Karpas-422 (cell line): Measurements from ENCODE around the gene MYO19. TPM values are rescaled to one million over a fixed set of nuclear protein-coding genes. Genes with fewer than 3 reads are reported as not detected.

Experiments
- DNase-seq: peaks from one replicate; pipeline ENCODE4 v3.0.0-alpha.2; 2015
- H2AFZ ChIP-seq: fragments of 200-600 bp; sonication (generic); 2 replicates; pipeline ENCODE4 v1.6.1; 2014; ENCODE audit warnings: antibody characterized with exemption, low read length, mixed read lengths
- H3K27ac ChIP-seq: fragments of 200-600 bp; sonication (generic); 2 replicates; pipeline ENCODE4 v1.5.1; 2014; ENCODE audit warnings: mild to moderate bottlenecking, low read length, moderate library complexity
- H3K27me3 ChIP-seq: fragments of 200-600 bp; sonication (generic); 2 replicates; pipeline ENCODE4 v1.6.1; 2014; ENCODE audit warnings: low read length, mixed read lengths
- H3K36me3 ChIP-seq: fragments of 200-600 bp; sonication (generic); 2 replicates; pipeline ENCODE4 v1.6.1; 2014; ENCODE audit warnings: low read length, mixed read lengths; ENCODE audit not compliant: insufficient read depth
- H3K4me1 ChIP-seq: fragments of 200-600 bp; sonication (generic); 2 replicates; pipeline ENCODE4 v1.6.1; 2014; ENCODE audit warnings: mild to moderate bottlenecking, low read length, mixed read lengths
- H3K4me2 ChIP-seq: fragments of 200-600 bp; sonication (generic); 2 replicates; pipeline ENCODE4 v1.6.1; 2014; ENCODE audit warnings: low read length, low read depth, mild to moderate bottlenecking; ENCODE audit not compliant: poor library complexity, severe bottlenecking
- H3K4me3 ChIP-seq: fragments of 200-600 bp; sonication (generic); 2 replicates; pipeline ENCODE4 v1.5.1; 2014; ENCODE audit warnings: mild to moderate bottlenecking, antibody characterized with exemption, low read length, mixed read lengths
- H3K79me2 ChIP-seq: fragments of 200-600 bp; sonication (generic); 2 replicates; pipeline ENCODE4 v1.6.1; 2014; ENCODE audit warnings: mild to moderate bottlenecking, low read length, mixed read lengths
- H3K9ac ChIP-seq: fragments of 200-600 bp; sonication (generic); 2 replicates; pipeline ENCODE4 v1.6.0; 2014; ENCODE audit warnings: low read length
- H3K9me2 ChIP-seq: fragments of 200-600 bp; sonication (generic), shearing (Covaris generic); replicated peaks from 2 replicates; pipeline ENCODE4 v1.6.0; 2014; ENCODE audit warnings: mild to moderate bottlenecking, low read length, moderate library complexity; ENCODE audit not compliant: insufficient read depth
- H3K9me3 ChIP-seq: fragments of 300-700, 200-600 bp; sonication (generic); 2 replicates; pipeline ENCODE4 v1.6.1; 2014; ENCODE audit warnings: low read length, mixed read lengths
- H4K20me1 ChIP-seq: fragments of 200-600 bp; sonication (generic); 2 replicates; pipeline ENCODE4 v1.6.1; 2014; ENCODE audit warnings: mild to moderate bottlenecking, antibody characterized with exemption, low read length, low read depth; ENCODE audit not compliant: insufficient read depth
- total RNA-seq: library from RNA; depleted of rRNA; stranded (reverse); fragments of >200 nt; shearing (Covaris generic); gene quantifications from 2 replicates; pipeline ENCODE4 v1.2.3, GENCODE V29; 2014; ENCODE audit warnings: low replicate concordance

Gene MYO19
- total RNA-seq, 1 experiment from 2014 or later = 50.6 TPM

GRCh38 chr17:36550491-36551417, 16.1 kb upstream of the MYO19 start:
- Histone ChIP-seq H3K27ac (peak overlapping the region; percentile 86), H3K4me3 (peak overlapping the region; percentile 29; the same call in 1 of the 2 replicates), H3K9me2 (no peaks in the 10 kb centered on the region), H3K4me2 (peak overlapping the region; percentile 53), H4K20me1 (peaks cover 19% of the 10 kb centered on the region), H3K4me1 (peaks cover 80% of the 10 kb centered on the region), H3K27me3 (no peaks in the 10 kb centered on the region), H3K36me3 (peaks cover 20% of the 10 kb centered on the region; the same call in 1 of the 2 replicates), H3K9ac (peak overlapping the region; percentile 22; the same call in 1 of the 2 replicates), H3K79me2 (peaks cover 98% of the 10 kb centered on the region), H3K9me3 (no peaks in the 10 kb centered on the region), H2AFZ (no peak overlapping the region)
- DNase-seq = peak; percentile 68

- Histone ChIP-seq H3K9me2 (no peaks in the 10 kb centered on the region), H3K27me3 (no peaks in the 10 kb centered on the region), H3K9me3 (no peaks in the 10 kb centered on the region), H3K4me3 (peak overlapping the region; percentile 85), H2AFZ (no peak overlapping the region), H3K27ac (peak overlapping the region; percentile 93), H4K20me1 (peaks cover 11% of the 10 kb centered on the region; the same call in 1 of the 2 replicates), H3K9ac (peak overlapping the region; percentile 88), H3K79me2 (peaks cover 87% of the 10 kb centered on the region), H3K4me1 (peaks cover 59% of the 10 kb centered on the region), H3K4me2 (peak overlapping the region; percentile 76), H3K36me3 (peaks cover 17% of the 10 kb centered on the region; the same call in 1 of the 2 replicates)
- no peak for DNase-seq
These were observed 13.1 kb upstream of the MYO19 start for GRCh38 chr17:36547776-36548175.

- Histone ChIP-seq H3K4me2 (peak overlapping the region; percentile 76), H3K4me1 (peaks cover 49% of the 10 kb centered on the region), H4K20me1 (peaks cover 11% of the 10 kb centered on the region; the same call in 1 of the 2 replicates), H3K79me2 (peaks cover 76% of the 10 kb centered on the region), H3K36me3 (peaks cover 13% of the 10 kb centered on the region; the same call in 1 of the 2 replicates), H3K9me2 (no peaks in the 10 kb centered on the region), H3K27me3 (no peaks in the 10 kb centered on the region), H3K27ac (peak overlapping the region; percentile 93), H3K9me3 (no peaks in the 10 kb centered on the region), H3K4me3 (peak overlapping the region; percentile 85), H2AFZ (no peak overlapping the region), H3K9ac (peak overlapping the region; percentile 88)
- peak; percentile 79 for DNase-seq
These were observed 11.9 kb upstream of the MYO19 start for GRCh38 chr17:36546418-36547093.

- peak overlapping the region; percentile 76 for H3K4me2 ChIP-seq
- peak overlapping the region; percentile 93 for H3K27ac ChIP-seq
- peaks cover 11% of the 10 kb centered on the region; the same call in 1 of the 2 replicates for H4K20me1 ChIP-seq
- H2AFZ ChIP-seq = no peak overlapping the region
- H3K9ac ChIP-seq = peak overlapping the region; percentile 88
- H3K27me3 ChIP-seq = no peaks in the 10 kb centered on the region
- H3K36me3 ChIP-seq = peaks cover 13% of the 10 kb centered on the region; the same call in 1 of the 2 replicates
- H3K9me2 ChIP-seq = no peaks in the 10 kb centered on the region
- no peaks in the 10 kb centered on the region for H3K9me3 ChIP-seq
- DNase-seq = peak; percentile 98
- H3K4me1 ChIP-seq = peaks cover 44% of the 10 kb centered on the region
- peak overlapping the region; percentile 85 for H3K4me3 ChIP-seq
- H3K79me2 ChIP-seq = peaks cover 68% of the 10 kb centered on the region
These were observed 11.1 kb upstream of the MYO19 start for GRCh38 chr17:36545465-36546417.

- Histone ChIP-seq H3K4me1 (peaks cover 37% of the 10 kb centered on the region), H3K27me3 (no peaks in the 10 kb centered on the region), H3K4me2 (peak overlapping the region; percentile 82), H3K27ac (peak overlapping the region; percentile 91), H3K9me3 (no peaks in the 10 kb centered on the region), H3K79me2 (peaks cover 62% of the 10 kb centered on the region), H3K9me2 (no peaks in the 10 kb centered on the region), H4K20me1 (peaks cover 6% of the 10 kb centered on the region; the same call in 1 of the 2 replicates), H2AFZ (0 out of 2 replicates have a peak overlapping the region, but pooled peaks have one; percentile 40), H3K36me3 (peaks cover 13% of the 10 kb centered on the region; the same call in 1 of the 2 replicates), H3K4me3 (peak overlapping the region; percentile 100), H3K9ac (peak overlapping the region; percentile 100)
- DNase-seq = no peak
These were observed 10.4 kb upstream of the MYO19 start for GRCh38 chr17:36545077-36545464.

- H3K9ac ChIP-seq = peak within 1 kb of the TSS; percentile 100
- H3K9me3 ChIP-seq = no peaks in the 10 kb centered on the region
- peaks cover 56% of the 10 kb centered on the region for H3K79me2 ChIP-seq
- peaks cover 6% of the 10 kb centered on the region; the same call in 1 of the 2 replicates for H4K20me1 ChIP-seq
- peak within 1 kb of the TSS; percentile 93 for H3K27ac ChIP-seq
- H3K4me3 ChIP-seq = peak within 1 kb of the TSS; percentile 100
- peaks cover 32% of the 10 kb centered on the region for H3K4me1 ChIP-seq
- H3K36me3 ChIP-seq = peaks cover 11% of the 10 kb centered on the region; the same call in 1 of the 2 replicates
- peak; percentile 97 for DNase-seq
- peak within 1 kb of the TSS; percentile 82 for H3K4me2 ChIP-seq
- no peaks in the 10 kb centered on the region for H3K9me2 ChIP-seq
- H3K27me3 ChIP-seq = no peaks in the 10 kb centered on the region
- peak within 1 kb of the TSS; percentile 40; the same call in 1 of the 2 replicates for H2AFZ ChIP-seq
These were observed 9.8 kb upstream of the MYO19 start, which contains the start of gene GGNBP2 for GRCh38 chr17:36544307-36545076. TSS of gene GGNBP2 (plus strand) at chr17:36544919. CDS start at chr17:36545725, 806 bp downstream.

- DNase-seq = peak; percentile 78
- peak overlapping the region; percentile 100 for H3K4me3 ChIP-seq
- peaks cover 6% of the 10 kb centered on the region; the same call in 1 of the 2 replicates for H4K20me1 ChIP-seq
- H3K9me3 ChIP-seq = no peaks in the 10 kb centered on the region
- H3K27ac ChIP-seq = peak overlapping the region; percentile 91
- H3K27me3 ChIP-seq = no peaks in the 10 kb centered on the region
- peaks cover 10% of the 10 kb centered on the region; the same call in 1 of the 2 replicates for H3K36me3 ChIP-seq
- H2AFZ ChIP-seq = no peak overlapping the region
- H3K4me2 ChIP-seq = peak overlapping the region; percentile 82
- H3K9me2 ChIP-seq = no peaks in the 10 kb centered on the region
- H3K4me1 ChIP-seq = peaks cover 28% of the 10 kb centered on the region
- peak overlapping the region; percentile 100 for H3K9ac ChIP-seq
- peaks cover 51% of the 10 kb centered on the region for H3K79me2 ChIP-seq
These were observed 9.3 kb upstream of the MYO19 start for GRCh38 chr17:36544044-36544306.
